Measurements from ENCODE around the gene DLG2.

- TF ChIP-seq, protein P1, sequence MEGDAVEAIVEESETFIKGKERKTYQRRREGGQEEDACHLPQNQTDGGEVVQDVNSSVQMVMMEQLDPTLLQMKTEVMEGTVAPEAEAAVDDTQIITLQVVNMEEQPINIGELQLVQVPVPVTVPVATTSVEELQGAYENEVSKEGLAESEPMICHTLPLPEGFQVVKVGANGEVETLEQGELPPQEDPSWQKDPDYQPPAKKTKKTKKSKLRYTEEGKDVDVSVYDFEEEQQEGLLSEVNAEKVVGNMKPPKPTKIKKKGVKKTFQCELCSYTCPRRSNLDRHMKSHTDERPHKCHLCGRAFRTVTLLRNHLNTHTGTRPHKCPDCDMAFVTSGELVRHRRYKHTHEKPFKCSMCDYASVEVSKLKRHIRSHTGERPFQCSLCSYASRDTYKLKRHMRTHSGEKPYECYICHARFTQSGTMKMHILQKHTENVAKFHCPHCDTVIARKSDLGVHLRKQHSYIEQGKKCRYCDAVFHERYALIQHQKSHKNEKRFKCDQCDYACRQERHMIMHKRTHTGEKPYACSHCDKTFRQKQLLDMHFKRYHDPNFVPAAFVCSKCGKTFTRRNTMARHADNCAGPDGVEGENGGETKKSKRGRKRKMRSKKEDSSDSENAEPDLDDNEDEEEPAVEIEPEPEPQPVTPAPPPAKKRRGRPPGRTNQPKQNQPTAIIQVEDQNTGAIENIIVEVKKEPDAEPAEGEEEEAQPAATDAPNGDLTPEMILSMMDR (IDR thresholded peaks at IDR 0.05; ENCODE audit: insufficient read depth, low read length): no peak
- TF ChIP-seq GABPA (IDR thresholded peaks at IDR 0.05; ENCODE audit: low read depth): no peak
Observed at GRCh38 chr11:85572056-85572455, 55.1 kb downstream of the DLG2 start.
